HCT116 (cell line): ENCODE measurements around the gene B3GNT2.
"Not testable (repeated sequence)": the region's sequence is repeated elsewhere in the genome, so short reads cannot be mapped to it uniquely, and the experiment has no call there.

Source experiments
- CEBPB ChIP-seq: IDR thresholded peaks from 2 replicates; pipeline ENCODE4 v1.6.1; 2012; ENCODE audit warnings: low read depth
- CTCF ChIP-seq, 3 experiments: fragments of 200-600 bp in 1 of 3; sonication (generic) in 1 of 3; IDR thresholded peaks in 2 of 3; conservative IDR thresholded peaks in 1 of 3; 2 replicates each; pipeline ENCODE4 v1.5.1; 2012 to 2017; ENCODE audit warnings: low read depth in 2 of 3, low read length in 2 of 3, antibody characterized with exemption in 1 of 3, borderline replicate concordance in 1 of 3, control low read depth in 1 of 3, mild to moderate bottlenecking in 1 of 3, mixed read lengths in 1 of 3, mixed run types in 1 of 3, moderate library complexity in 1 of 3; ENCODE audit not compliant: insufficient read depth in 1 of 3
- EZH2 ChIP-seq: fragments of 200-600 bp; sonication (generic); IDR thresholded peaks from 2 replicates; pipeline ENCODE4 v1.6.1; 2017; ENCODE audit warnings: antibody characterized with exemption, mixed run types
- POLR2A ChIP-seq: IDR thresholded peaks from 2 replicates; pipeline ENCODE4 v1.7.0; 2011; ENCODE audit warnings: borderline replicate concordance; ENCODE audit not compliant: insufficient read depth, insufficient read length; ENCODE audit errors: extremely low read depth
- SP1 ChIP-seq: IDR thresholded peaks from 2 replicates; pipeline ENCODE4 v1.6.1; 2012; ENCODE audit warnings: low read depth

- not testable (repeated sequence) for TF ChIP-seq POLR2A; CTCF (IDR thresholded peaks at IDR 0.05 in 2 of 3, conservative IDR thresholded peaks at IDR 0.05 in 1 of 3; ENCODE audit: borderline replicate concordance in 1 of 3, insufficient read depth in 1 of 3, low read depth in 2 of 3, low read length in 2 of 3); CEBPB; SP1; EZH2
Observed at GRCh38 chr2:62198854-62199253, 2.9 kb downstream of the B3GNT2 start.
